ENCODE results near the gene ADAMTS14.

DNA sequence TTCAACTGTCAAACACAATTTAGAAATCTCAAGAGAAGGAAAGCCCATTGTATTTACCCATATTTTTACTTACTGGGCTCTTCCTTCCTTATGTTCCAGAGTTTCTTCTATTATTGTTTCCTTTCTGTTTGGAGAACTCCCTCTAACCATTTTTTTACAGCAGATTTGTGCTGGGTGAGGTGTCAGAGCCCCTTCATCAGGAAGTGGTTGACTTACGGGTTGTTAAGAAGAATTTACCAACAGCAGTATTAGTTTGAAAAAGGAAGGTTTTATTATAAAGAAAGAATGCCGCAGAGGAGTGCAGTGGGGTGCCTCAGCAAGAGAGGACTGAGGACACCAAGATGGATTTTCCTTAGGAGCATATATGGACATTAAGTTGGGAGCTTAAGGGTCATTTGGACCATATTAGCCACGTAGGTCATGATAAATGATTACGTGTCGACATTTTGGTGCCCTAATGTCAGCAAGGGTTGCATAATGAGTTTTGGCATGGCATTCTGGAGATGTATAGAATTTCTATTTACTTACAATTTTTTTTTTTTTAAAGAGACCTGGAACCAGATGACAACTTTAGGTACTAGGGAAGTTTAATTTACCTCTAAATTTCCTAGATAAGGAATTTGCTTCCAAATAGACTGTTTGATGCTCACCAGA lies 119.2 kb downstream of the ADAMTS14 start:
- TF ChIP-seq EZH2 (IDR thresholded peaks at IDR 0.05) (no peak), POLR2AphosphoS5 (IDR thresholded peaks at IDR 0.05; ENCODE audit: borderline replicate concordance, low read depth, low read length) (no peak)
